DMS153 treated with DMSO at 0.1 percent for 48 hours (cell line): ENCODE results near the gene C11orf87.

Source experiments
- DNase-seq: peaks from one replicate; lab custom pipeline; 2025; ENCODE audit not compliant: unreplicated experiment; lab: John Stamatoyannopoulos, UW

The C11orf87 gene

DNA sequence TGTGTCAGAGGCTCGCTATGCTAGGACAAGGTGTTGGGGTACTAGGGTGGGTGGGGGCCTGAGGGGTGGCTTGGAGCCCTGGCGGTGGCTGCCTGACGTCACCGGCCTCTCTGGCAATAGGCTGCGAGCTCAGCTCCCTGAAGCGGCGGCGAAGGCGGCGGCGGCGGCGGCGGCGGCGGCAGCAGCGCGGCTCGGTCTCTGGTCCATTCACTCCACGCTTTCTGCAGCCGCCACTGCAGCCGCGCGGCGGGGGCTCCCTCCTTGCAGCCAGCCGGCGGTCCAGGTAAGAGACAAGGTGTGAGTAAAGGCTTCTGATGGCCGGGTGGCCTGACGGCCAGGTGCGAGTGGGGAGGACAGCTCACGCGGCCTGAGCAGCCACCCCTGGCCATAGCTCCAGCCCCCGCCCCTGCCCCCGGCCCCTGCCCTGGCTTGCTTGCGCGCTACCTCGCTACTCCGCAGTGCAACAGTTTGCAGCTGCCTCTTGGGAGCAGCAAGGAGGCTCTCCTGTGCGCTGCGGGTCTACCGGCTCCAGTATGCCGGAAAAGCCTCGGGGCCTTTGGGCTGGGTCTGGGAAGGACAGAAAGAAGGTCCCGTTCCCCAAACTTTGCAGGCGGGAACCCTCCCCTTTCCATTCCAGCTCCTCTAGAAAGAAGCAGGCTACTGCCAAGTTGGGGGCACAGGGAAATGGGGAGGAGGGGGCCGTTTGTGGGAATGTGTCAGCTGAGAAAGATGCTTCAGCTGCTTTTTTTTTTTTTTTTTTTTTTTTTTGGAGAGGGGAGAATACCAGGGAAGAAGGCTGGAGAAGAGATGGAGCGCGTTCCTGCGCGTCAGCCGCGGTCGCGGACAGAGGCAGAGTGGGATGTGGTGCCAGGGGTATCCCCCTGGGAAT is at the start of gene C11orf87:
TSS of gene C11orf87 (plus strand) at position 210 of the 889 bp plus-strand sequence. CDS start 1,444 bp downstream, outside the sequence.
- DNase-seq = peak; percentile 16

DNA sequence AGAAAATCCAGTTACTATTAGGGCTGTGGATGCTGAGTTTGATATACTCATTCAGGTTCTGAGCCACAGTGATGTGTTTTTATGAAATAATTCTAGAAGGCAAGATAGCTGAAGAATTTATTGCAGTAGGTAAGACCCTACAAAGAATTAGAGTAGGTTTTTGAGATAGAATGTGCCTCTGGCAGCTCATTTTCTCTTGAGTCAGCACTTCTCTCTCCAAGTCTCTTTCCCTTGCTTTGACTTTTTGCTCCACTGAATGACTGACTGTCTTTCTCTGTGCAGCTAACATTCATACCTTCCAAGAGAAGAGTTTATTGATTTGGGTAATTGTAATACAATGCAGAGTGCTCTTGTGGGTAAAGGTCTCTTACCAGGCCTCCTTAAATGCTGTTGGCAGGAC is 48.0 kb upstream of the C11orf87 start:
- no peak for DNase-seq

DNA sequence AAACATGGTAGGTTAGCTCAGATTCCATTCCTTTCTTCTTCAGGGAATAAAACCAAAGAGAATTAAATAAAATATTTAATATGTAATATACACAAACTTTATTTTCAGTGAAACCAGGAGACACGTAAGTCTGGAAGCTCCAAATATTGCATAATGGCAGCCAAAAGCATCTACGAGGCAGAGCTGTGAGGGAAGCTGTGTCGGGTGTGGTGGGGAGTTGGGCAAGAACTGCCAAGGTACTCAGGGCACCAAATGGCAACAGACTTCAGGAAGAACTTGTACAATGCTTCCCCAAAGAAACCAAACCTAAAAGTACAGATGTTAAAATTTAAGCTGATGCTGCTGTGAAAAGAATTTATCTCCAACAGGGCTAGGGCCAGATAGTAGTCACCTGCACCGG is 47.5 kb upstream of the C11orf87 start:
- DNase-seq = no peak

DNA sequence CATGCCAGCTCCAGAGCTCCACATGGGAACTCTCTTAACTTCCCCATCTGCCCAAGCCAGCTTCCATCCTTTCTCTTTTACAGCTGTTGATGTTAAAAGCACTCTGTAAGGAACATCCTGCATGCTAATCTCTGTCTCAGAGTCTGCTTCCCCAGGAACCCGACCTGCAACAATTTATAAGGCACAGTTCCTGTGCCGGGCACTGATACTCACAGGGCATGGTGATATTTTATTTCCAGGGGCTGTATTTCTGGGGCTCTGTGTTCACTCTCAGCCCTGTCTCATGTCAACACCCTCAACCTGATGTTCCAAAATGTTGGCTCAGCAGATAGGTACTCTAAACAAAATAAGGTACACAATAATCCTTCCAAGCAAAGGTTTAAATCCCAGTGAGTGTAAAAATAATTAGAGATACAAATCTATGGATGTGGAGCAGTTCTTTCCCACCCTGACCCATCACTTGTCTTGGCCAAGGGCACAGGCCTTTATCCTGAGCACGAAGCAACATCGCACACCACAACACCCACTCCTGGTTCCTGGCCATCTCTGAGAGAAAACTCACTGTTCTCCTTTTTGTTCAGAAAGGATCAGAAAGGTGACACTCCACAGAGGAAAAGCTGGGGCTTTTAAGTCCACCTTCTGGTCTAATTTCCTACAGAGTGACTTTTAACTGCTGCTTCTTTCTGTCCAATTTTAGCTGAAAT is 44.8 kb upstream of the C11orf87 start:
- no peak for DNase-seq

DNA sequence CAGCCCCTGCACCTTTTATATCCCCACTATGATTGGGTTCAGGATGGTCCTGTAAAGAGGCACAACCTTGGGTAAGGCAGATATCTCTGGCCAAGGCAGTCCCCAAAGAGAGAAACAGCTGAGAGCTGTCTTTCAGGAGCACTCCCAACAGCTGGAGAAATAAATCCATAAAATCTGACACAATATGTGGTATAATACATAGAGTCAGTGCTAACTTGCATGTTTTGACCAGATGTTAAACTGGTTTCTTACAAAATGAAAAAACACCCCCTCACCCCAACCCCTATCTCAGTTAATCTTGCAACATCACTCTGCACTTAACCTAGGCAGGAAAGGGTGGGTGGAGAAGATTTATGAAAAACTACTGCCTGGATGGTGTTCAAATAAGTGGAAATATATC is 44.0 kb upstream of the C11orf87 start:
- DNase-seq = no peak

DNA sequence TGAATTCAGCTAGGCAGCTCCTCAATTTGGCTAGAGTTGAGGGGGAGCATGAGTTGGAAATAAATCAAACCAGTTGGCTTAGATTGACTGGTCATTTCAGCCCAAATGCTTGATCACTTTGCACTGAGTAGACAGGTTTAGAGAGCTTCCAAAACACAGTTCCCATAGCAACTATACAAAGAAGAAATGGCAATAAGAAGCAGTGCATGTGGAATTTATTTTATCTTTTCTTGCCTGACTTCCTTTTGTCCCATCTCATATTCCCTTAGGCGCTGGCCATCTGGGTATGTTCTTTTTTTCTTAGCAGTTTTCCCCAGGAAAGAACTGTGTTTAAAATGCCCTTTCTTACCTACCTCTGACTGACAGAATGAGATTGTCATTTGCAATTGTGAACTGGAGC is 38.7 kb upstream of the C11orf87 start:
- no peak for DNase-seq

DNA sequence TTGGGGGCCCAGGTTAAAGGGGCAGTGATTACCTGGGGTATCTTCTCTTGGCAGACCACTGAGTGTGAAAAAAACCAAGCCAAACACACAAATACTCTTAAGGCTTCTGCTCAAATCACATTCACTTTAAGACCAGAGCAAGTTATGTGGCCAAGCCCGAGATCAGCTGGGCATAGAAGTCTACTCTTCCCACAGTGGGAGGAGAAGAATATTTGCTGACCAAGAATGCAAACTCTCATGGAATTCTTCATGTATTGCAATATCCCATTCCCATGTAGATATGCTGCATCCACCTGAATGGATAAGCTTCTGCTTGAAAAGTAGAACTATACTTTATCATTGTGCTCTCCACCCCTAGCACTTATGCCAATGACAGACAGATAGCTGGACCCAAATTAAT is 37.1 kb upstream of the C11orf87 start:
- no peak for DNase-seq

DNA sequence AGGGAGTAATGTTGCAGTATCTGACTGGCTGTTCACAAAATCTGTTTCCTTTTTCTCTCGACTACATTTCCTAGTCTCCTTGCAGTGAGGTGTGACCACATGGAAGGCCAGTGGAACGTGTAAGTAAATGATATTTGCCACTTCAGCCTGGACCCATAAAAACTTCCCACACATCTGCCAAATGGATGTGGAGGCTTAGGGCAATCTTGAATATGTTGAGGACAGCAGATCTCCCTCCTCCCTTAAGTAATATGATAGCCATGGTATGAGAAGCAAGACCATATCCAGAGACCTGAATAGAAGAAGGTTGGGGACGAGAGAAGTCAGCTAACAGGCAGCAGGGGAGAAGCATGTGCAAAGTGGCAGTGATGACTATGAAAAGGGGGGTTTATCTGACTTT is 33.0 kb upstream of the C11orf87 start:
- no peak for DNase-seq

DNA sequence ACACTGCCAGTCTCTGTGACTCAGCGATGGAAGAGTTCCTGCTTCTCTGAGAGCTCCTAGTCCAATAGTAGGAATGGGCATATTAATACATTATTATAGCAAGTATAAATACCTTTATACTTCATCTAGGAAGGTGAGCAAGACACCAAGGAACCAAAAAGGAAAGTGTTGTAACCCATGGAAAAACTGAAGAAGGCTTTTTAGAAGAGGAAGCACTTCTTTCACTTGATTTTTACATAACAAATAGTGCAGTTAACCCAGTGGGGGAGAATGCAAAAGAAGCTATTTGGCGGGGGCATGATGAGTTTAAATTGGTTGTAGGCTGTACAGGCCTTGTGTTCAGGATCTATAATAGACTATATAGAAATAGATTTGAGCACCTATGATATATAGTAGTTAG is 31.2 kb upstream of the C11orf87 start:
- no peak for DNase-seq

DNA sequence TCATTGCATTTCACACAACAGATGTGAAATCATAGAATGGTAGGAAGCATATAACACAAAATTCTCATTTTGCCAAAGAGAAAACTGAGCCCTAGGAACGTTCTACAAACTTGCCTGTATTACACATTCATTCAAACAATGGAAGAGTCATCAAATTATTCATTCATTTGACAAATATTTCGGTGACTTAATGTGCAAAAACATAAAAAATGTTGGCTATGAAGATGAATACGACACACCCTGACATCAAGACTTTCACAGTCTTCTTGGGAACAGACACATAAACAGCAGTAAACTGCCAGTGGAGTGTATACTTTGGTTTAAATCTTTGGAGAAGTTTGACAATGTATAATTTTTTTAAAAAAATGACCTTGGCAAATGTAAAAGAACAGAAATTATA is 20.4 kb upstream of the C11orf87 start:
- no peak for DNase-seq

DNA sequence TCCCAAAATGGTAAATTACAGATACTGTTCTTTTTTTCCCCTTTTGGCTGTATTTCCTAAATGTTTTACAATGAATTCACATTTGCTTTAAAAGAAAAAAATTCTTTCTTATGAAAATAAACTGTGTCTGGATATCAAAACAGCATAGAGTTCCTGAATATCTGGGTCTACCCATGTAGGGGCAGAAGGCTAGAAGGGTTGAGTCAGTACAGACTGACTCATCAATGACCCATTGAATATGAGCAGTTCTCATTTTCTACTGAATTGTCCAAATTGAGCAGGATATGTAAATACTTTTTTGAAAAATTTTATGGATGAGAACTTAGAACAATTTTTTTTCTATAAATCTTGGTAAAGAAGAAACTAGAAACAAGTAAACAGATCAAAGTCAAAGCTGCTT is 16.3 kb upstream of the C11orf87 start:
- no peak for DNase-seq

DNA sequence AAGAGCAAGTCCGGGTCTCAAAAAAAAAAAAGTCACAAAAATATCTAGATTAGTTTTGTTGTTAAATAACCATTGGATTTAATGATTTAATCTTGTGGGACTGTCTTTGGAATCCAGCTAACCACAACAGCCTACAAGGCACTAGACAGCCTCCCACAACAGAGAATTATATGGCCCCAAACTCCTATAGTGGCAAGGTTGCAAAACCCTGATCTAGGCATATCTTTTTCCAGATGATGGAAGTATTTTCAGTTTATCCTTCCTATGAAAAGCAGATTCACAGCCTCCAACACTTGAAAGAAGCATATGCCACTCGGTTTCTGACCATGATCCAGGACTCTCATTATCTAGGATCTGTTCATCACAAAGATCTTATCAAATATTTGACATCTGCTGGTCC is 5.4 kb upstream of the C11orf87 start:
- no peak for DNase-seq

DNA sequence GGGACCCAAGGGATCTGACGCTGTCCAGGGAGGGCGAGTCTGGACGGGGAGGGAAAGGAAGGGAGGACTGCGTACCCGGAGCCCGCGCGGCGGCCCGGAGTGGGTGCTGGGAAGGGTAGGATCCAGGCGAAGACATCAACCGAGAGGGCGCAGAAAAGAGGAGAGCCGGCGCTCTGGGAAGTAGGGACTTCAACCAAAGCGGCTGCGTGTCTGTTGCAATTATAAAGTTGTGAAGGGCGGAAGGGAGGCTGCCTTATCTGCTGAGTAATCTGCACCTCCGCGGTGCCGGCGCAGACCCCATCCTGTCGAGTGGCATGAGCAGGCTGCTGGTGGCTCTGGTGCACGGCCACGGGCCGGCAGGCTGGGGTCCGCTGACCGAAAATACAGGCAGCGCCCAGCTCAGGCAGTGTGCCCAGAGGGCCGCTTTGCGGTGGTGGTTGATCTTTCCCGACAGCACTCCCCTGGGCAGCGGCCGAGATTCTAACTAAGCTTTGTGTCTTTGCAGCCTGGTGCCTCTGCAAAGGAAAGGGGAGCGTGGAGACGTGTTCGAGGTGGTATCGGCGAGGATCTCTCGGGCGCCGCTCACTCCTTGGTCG is 978 bp downstream of the C11orf87 start:
- peak; percentile 21 for DNase-seq

DNA sequence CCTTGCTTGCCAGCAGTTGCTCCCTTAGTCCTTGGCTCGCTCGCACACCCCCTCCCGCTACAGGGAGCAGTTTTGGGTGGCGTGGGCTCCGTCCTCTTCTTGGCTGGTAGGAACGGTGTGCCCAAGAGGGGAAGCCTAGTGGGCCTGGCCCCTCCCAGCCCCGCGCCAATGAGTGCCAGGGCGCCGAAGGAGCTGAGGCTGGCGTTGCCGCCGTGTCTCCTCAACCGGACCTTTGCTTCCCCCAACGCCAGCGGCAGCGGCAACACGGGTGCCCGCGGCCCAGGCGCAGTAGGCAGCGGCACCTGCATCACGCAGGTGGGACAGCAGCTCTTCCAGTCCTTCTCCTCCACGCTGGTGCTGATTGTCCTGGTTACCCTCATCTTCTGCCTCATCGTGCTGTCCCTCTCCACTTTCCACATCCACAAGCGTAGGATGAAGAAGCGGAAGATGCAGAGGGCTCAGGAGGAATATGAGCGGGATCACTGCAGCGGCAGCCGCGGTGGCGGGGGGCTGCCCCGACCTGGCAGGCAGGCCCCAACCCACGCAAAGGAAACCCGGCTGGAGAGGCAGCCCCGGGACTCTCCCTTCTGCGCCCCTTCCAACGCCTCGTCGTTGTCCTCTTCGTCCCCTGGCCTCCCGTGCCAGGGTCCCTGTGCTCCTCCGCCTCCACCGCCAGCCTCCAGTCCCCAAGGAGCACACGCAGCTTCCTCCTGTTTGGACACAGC is 1.6 kb downstream of the C11orf87 start:
- no peak for DNase-seq

DNA sequence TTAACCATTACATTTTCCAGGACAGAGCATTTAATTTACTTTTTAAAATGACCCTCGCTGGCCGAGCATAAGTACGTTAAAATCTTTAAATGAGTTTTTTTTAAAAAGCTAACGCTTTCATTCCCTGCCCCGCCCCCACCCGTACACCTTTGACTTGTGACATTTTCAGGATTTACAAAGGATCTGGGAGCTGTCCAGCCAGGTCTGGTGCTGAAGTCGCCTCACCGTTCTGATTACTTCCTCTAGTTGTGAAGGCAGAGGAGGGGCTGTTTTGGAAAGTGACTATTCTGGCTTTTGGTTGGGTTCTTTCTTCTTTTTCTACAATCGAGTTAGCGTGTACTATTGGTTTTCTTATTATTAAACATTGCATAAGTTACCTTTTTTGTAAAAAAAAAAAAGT is 2.9 kb downstream of the C11orf87 start:
- no peak for DNase-seq

DNA sequence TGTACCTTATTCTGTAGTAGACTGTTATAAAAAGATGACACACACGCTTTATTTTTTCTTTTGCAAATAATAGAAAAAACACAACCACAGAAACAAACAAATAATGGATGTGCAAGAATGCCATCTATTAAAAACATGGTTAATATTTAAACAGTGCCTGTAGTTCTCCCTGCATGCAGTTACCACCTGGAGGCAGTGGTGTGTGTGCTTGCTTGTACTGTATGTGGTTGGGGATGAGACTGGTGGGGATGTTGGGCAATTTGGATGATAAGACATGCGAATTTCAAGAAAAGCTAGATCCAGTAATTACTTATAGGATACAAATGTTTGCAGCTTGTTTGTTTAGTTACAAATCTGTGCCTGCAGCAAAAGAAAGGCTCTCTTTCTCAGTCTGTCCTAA is 3.6 kb downstream of the C11orf87 start:
- peak; percentile 2 for DNase-seq

DNA sequence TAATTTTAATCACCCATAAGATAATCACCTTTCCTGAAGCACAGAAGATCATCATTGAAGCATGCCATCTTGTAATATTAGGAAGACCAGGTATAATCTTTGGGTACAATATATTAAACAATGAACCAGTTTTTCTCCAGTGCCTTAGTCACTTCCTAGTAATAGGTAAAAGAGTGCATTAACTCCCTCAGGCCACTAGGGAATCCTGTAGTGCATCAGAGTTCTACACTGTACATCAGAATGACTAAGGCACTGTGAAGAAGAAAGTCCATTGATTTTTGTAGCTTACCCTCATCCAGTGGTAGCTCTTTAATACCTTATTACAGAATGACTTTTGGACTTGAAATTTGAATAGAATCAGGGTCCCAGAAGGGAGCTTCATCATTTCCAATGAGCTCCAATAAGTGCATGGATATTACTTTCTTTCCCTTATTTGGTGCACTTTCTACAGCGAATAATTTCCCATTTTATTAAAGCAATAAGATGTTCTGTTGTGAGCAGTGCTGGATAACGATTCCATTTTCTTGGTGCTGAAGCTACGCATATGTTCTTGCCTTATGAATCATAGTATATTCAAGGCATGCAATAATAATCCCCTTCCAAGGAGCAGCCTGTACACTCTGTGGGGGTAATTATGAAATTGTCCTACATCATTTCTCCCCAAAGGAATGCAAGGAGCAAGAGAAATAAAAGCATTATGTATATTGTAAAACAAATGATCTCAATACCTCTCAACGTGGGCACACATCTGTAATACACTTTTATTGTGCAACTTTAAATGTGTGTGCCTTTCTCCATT is 4.7 kb downstream of the C11orf87 start:
- peak; percentile 12 for DNase-seq

DNA sequence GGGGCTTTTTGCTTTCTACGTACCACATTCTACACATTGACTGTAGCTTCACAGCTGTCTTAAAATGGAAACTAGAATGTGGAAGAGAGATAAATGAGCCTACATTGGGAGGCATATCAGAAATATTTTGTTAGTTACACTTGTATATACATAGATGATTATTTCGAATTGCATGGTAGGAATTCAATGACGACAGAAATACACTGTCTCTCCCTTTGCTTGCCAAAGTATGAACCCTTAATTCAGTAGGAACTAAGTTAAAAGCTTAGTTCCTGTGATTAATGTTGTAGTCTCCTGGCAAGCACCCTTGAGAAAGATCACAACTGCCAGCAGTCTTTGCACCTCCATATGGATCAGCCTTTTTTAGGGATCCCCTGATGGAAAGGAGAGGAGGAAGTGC is 10.1 kb downstream of the C11orf87 start:
- DNase-seq = no peak

DNA sequence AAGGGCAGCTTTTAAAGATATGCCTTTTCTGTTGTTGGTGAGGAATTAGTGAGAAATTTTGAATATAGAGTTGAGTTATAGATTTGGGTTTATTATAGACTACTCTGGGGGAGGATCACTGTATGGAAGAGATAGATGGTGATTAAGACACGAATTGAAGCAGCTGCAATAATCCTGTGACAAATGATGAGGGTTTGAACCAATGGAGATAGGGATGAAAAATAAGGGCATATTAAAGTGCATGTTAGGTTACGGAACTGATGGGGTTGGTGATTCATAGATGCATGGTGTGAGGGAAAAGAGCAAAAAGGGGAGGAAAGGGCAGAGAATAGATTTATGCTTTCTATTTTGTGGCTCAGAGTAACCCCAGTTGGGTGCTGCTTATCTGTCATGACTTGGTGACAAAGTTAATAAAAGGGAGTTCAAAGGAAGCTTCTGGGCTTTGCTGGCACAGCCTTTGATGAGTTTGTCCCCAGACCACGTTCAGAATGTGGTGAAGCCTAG is 11.8 kb downstream of the C11orf87 start:
- DNase-seq = no peak

DNA sequence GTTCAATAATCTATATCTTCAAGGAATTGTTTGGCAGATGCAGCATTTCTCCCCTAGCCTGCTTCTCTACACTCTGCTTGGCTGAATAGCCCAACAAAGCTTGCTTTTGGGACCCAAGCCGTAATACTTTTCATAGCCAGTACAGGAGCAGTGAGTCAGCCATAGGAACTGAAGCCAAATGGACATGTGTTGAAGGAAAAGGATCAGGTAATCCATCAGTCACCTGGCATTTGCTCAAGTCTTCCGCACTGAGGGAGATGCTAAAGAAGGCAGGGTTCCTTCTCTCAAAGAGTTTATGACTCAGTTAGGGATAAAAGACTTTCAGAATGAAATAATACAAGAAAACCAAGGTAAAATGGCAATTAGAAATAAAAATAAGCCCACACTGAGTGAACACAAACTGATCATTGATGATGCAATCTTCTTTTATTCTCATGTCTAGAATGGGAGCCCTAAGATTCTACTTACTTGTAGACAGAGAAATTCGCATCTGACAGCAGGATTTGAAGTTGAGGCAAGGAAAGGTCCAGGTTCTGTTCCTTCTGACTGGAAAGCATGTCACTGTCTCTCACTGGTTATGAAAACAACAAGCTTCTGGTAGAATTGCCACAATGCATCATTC is 13.2 kb downstream of the C11orf87 start:
- DNase-seq = no peak
